AG09309 (cell line): ENCODE data around the gene GNL1.
"Not testable (repeated sequence)": the region's sequence is repeated elsewhere in the genome, so short reads cannot be mapped to it uniquely, and the experiment has no call there.

Experiments used
- DNase-seq: peaks from one replicate; pipeline ENCODE4 v3.0.0-alpha.2; 2010; ENCODE audit warnings: low read depth
- H3K4me3 ChIP-seq: 2 replicates; pipeline ENCODE4 v1.5.1; 2011; ENCODE audit warnings: mild to moderate bottlenecking, low read depth, low read length, moderate library complexity; ENCODE audit not compliant: control insufficient read depth
- TF ChIP-seq, protein P1 (sequence below): IDR thresholded peaks from 2 replicates; pipeline ENCODE4 v1.5.1; 2011; ENCODE audit warnings: mild to moderate bottlenecking, low read depth, low read length, inconsistent platforms; ENCODE audit not compliant: insufficient read depth, control insufficient read depth; ENCODE audit errors: missing control alignments

GNL1 gene

DNA sequence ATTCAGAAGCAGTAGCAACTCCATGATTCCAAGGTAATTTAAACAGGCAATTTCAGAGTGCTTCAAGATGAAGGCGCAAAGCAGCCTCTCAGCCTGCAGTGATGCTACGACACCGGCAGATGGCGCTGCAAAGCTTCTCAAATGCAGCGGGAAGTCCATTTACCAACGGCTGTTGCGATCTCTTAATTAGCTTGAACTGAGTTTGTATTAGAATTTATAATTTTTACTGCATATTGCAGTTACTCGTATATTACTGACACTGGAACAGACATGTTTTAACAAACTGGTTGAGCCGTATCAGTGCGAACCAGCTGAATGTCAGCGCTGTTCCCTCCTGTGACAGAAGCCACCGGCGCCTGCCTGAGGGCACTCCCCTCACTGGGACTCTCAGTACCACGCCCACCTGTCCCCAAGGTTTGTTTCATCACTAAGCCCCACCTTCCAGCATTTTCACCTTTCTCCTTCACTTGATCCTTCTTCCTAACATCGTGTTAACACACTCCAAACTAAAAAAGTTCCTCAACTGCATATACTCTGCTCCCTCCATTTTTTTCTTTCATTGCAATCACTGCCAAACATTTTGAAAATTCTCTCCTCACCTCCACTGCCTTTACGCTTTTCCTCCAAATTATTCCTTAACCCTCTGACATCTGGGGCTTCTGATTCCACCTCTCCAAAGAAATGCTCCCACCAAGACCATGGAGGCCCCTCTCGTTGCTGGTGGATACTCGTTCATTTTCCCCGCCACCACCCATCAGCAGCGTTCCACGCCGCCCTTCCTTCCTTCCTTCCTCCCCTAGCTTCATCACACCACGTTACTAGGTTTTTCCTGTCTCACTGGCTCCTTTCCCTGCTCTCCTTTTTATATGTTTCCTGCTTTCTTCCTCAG, 14.5 kb downstream of the GNL1 start:
- DNase-seq: peak; percentile 52
- H3K4me3 ChIP-seq: peak overlapping the region; percentile 7; the same call in 1 of the 2 replicates
- TF ChIP-seq, protein P1, sequence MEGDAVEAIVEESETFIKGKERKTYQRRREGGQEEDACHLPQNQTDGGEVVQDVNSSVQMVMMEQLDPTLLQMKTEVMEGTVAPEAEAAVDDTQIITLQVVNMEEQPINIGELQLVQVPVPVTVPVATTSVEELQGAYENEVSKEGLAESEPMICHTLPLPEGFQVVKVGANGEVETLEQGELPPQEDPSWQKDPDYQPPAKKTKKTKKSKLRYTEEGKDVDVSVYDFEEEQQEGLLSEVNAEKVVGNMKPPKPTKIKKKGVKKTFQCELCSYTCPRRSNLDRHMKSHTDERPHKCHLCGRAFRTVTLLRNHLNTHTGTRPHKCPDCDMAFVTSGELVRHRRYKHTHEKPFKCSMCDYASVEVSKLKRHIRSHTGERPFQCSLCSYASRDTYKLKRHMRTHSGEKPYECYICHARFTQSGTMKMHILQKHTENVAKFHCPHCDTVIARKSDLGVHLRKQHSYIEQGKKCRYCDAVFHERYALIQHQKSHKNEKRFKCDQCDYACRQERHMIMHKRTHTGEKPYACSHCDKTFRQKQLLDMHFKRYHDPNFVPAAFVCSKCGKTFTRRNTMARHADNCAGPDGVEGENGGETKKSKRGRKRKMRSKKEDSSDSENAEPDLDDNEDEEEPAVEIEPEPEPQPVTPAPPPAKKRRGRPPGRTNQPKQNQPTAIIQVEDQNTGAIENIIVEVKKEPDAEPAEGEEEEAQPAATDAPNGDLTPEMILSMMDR: peak; percentile 96

DNA sequence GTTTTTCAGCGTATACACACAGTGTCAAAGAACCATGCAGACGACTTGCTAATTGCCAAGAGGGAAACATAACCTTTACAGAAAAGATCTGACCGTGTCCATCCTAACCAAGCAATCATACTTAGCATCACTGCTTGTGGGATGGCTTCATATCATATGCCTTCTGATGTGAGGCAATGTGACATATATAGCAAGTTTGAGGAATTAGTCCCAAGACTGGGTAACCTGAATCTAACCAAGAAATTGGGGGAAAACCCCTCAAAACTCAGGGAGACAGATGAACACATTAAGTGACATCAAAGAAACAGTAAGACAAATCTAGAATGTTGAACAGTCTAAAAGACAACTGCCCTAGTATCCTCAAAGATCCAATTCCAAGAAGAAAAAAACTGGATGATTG, 18.4 kb downstream of the GNL1 start:
- H3K4me3 ChIP-seq: no peak overlapping the region
- TF ChIP-seq, protein P1: no peak
- no peak for DNase-seq

DNA sequence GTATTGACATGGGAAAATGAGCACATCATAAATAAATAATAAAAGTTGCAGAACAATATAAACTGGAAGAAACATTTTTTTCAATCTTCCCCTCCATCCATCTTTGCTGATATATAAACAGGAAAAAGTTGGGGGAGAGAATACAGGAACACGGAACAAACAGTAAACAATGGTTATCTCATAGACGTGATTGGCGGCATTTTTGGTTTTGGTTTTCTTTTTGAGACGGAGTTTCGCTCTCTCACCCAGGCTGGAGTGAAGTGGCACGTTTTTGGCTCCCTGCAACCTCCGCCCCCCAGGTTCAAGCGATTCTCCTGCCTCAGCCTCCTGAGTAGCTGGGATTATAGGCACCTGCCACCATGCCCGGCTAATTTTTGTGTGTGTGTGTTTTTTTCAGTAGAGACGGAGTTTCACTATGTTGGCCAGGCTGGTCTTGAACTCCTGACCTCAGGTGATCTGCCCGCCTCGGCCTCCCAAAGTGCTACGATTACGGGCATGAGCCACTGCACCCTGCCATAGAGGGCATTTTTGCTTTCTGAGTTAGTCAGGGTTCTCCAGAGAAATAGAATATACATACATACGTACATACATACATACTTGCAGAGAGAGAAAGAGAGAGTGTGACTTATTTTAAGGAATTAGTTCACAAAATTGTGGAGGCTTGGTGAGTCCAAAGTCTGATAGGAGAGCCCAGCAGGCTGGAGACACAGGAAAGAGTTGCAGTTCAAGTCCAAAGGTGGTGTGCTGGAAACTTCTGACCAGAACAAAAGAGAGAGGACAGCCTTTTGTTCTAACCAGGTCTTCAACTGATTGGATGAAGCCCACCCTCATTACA, 22.6 kb downstream of the GNL1 start:
- TF ChIP-seq, protein P1: no peak
- H3K4me3 ChIP-seq: no peak overlapping the region
- DNase-seq: no peak

DNA sequence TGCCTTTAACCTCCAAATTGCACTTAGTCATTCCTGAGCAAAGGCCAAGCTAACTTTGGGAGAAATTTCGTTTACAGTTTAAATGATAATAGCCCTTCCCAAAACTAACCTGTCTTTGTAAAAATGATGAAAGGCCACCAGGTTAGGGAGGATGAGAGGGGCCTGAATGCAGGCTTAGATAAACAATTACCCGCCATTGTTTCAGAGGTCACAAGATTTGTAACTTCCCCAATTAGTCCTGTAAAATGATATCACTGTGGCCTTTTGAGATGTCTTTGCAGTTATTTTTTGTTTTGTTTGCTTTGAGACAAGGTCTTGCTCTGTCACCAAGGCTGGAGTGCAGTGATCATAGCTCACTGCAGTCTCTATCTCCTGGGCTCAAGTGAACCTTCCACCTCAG, 26.3 kb downstream of the GNL1 start:
- H3K4me3 ChIP-seq: no peak overlapping the region
- TF ChIP-seq, protein P1: no peak
- DNase-seq: no peak

DNA sequence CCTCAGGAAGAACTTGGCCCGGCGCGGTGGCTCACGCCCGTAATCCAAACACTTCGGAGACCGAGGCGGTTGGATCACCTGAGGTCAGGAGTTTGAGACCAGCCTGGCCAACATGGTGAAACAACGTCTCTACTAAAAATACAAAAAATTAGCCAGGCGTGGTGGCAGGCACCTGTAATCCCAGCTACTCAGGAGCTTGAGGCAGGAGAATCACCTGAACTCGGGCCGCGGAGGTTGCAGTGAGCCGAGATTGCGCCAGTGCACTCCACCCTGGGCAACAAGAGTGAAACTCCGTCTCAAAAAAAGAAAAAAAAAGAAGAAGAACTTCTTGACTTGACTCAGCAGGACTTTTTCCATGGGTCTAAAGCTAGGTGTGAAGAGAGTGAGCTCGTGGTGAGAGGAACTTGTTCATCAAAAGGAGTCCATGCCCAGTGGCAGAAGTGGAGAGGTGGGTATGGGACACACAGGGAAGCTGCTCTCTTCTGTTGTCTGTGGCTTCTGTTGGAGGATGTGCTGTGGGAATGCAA, 26.9 kb downstream of the GNL1 start:
- not testable (repeated sequence) for H3K4me3 ChIP-seq, DNase-seq

DNA sequence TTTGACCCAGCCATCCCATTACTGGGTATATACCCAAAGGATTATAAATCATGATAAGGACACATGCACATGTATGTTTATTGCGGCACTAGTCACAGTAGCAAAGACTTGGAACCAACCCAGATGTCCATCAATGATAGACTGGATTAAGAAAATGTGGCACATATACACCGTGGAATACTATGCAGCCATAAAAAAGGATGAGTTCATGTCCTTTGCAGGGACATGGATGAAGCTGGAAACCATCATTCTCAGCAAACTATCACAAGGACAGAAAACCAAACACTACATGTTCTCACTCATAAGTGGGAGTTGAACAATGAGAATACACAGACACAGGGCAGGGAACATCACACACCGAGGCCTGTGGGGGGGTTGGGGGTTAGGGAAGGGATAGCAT, 29.8 kb downstream of the GNL1 start:
- DNase-seq, H3K4me3 ChIP-seq: not testable (repeated sequence)

DNA sequence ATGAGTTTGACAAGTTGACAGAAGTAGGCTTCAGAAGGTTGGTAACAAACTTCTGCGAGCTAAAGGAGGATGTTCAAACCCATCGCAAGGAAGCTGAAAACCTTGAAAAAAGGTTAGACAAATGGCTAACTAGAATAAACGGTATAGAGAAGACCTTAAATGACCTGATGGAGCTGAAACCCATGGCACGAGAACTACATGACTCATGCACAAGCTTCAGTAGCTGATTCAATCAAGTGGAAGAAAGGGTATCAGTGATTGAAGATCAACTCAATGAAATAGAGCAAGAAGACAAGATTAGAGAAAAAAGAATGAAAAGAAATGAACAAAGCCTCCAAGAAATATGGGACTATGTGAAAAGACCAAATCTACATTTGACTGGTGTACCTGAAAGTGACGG, 34.3 kb downstream of the GNL1 start:
- not testable (repeated sequence) for DNase-seq, H3K4me3 ChIP-seq

DNA sequence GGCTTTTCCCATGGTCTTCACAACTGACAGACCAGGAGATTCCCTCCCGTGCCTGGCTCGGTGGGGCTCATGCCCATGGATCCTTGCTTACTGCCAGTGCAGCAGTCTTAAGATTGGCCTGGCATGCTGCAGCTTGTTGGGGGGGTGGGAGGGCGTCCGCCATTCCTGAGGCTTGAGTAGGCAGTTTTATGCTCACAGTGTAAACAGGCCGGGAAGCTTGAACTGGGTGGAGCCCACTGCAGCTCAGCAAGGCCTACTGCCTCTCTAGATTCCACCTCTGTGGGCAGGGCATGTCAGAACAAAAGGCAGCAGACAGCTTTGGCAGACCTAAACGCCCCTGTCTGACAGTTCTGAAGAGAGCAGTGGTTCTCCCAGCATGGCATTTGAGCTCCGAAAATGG, 35.2 kb downstream of the GNL1 start:
- DNase-seq, H3K4me3 ChIP-seq: not testable (repeated sequence)
